GM21381 (cell line): ENCODE results near the gene PEX5L.
"Not testable (repeated sequence)": the region's sequence is repeated elsewhere in the genome, so short reads cannot be mapped to it uniquely, and the experiment has no call there.

Experiments used
- ATAC-seq: cut with Tn5 transposase; IDR thresholded peaks from one replicate; pipeline ENCODE4 v1.9.1; 2021; ENCODE audit warnings: mild to moderate bottlenecking, moderate library complexity; ENCODE audit not compliant: unreplicated experiment

Gene PEX5L

DNA sequence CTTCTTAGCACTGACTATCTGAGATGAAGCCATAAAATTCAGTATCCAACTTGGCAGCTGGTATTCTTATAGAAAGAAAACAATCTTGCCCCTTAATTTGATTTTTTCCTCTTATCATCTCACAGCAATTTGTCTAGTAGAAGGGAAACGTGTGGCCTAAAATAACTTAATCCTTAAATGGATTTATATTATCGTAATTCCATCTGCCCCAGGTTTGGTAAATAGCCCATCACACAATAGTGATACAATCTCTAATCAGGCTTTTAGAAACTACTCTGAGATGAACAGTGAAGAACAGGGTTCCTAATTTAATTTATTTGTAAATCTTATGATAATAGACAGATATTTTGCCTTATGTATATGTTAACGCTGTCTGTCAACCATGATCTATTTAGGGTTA, 24.8 kb downstream of the PEX5L start:
- ATAC-seq: no peak

- ATAC-seq: not testable (repeated sequence)
These were observed 28.4 kb downstream of the PEX5L start for GRCh38 chr3:180008318-180008717.

DNA sequence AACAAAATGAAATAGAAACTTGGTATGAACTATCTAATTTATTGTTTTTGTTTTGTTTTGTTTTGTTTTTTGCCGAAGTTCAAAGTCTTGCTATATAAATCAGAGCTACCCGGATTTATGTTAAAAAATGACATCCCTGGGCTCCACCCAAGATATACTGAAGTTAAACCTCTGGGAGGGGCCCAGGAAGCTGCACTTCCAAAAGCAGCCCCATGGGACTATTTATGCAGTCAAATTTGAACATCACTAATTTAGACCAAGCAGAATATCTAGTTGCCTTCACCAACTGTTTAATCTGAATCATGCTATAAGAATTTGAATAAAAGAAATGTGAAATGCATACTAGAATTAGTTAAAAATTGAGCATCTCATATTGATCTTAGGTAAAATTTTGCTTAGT, 32.2 kb downstream of the PEX5L start:
- ATAC-seq: no peak

GRCh38 chr3:180002006-180002405, 34.7 kb downstream of the PEX5L start:
- no peak for ATAC-seq

- no peak for ATAC-seq
These were observed 36.2 kb downstream of the PEX5L start for GRCh38 chr3:180000500-180000899.

GRCh38 chr3:179995406-179995805, 41.3 kb downstream of the PEX5L start:
- ATAC-seq: no peak

GRCh38 chr3:179991883-179992282, 44.9 kb downstream of the PEX5L start:
- ATAC-seq: no peak

DNA sequence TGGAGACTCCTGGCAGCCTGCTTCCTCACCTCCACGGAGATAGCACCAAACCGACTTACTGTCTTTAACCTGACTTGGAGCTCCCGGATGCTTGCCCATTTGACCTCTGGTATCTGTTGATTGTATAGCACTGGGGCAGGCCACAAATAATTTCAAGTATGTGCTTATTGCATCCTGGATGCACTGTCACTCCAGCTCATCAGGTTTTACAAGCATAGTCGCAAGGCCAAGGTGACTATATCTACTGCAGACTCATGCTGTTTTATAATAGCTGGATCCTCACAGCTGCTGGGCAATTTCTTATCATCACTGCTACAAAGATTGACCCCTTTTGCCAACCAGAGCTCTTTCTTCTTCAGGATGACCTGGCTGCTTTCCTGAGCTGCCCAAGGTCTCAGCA, 45.6 kb downstream of the PEX5L start:
- ATAC-seq: no peak

GRCh38 chr3:179981646-179982045, 55.1 kb downstream of the PEX5L start:
- ATAC-seq: no peak

DNA sequence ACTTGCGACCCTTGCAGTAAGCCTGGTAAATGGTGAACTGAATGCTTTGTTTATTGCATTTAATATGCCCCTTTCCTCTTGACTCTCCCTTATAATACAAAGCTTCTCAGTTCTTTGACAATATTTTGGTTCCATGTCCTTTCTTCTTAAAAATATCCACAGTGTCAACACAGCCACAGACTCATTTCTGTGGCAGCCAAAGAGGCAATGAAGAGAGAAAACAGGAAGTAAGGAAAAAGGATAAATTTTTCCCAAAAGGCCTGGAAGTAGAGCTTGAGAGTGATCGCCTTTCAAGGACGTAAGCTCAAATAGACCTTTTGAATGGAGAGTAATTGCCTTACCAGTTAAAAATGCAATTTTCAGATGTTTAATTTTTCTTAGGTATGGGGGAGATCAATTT, 59.4 kb downstream of the PEX5L start:
- ATAC-seq: no peak

DNA sequence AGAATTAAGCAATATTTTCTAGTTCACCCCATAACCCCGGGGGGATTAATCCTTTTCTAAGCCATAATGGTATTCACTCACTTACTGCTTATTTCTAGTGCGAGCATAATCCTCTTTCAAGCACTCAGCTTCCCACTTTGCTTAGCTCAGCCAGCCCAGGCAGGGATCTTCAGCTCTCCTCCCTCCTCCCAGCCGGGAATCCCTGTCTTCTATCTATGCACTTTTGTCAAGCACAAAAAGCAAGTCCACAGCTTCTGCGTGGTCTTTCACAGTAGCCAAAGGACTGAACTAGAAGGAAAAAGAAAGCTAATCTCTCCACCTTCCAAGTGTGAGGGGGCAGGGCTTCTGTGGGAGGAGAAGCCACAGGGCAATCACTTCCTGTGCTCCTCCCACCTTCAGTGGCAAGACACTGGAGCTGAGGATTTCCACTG, 62.8 kb downstream of the PEX5L start:
- peak; percentile 60 for ATAC-seq

DNA sequence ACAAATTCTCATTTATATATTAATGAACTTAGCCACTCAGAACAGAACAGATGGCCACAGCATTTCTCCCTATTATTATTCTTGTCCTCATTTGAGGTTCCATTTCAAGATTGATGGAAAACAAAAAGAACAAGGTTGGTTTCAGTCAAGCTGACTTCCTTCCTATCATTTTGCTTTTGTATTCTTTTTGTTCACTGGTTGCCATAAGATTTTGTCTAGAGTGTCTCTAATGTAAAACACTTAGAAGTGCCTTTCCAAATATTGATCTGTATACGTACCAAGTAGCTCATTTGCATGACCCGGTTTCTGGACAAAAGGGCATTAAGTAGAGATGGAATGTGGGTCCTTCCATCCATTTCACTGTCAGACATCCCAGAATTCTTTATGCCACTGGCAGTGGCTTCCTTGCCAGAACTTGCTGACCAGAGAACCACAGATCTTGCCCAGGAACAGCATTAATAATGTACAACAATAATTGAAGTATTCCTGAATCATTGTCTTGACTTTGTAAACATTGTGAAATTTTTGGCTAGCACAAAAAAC, 63.8 kb downstream of the PEX5L start:
- no peak for ATAC-seq

GRCh38 chr3:179971280-179971679, 65.5 kb downstream of the PEX5L start:
- no peak for ATAC-seq

DNA sequence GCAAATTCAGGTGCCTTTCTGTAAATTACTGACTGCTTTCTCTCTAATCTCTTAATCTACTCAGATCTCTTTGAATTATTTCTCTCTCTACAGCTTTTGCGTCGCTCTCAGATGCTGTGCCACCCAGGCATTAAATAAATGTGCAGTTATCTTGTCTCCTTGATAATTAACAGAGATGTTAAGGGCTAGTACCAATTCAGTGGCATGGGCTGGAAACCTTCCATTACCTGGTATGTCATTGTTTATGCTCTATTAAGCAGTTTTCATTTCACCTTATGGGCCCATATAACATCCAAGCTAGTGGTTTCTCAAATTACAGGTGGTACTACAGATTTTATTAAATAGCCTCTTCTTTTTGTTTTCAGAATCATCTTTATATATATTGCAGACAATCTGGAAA, 66.0 kb downstream of the PEX5L start:
- no peak for ATAC-seq

DNA sequence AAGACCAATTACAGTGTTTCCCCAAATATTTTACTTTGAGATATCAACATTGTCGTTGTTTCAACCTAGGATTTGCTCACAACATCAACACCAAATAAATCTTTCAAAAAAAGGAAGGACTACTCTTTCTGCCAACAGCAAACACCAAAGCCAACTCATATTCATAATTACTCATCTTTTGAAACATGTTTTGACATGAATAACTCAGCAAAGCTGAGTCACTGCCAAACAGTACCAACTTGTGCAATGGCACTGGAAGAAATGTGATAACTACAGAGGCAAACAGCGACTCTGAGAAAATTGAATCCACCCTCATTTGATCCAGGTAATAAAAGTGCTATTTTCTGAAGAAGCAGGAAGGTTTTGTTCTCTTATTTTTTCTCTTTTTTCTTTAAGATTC, 67.2 kb downstream of the PEX5L start:
- ATAC-seq: no peak

- ATAC-seq: peak; percentile 83
These were observed 69.1 kb downstream of the PEX5L start for GRCh38 chr3:179967622-179968021.

GRCh38 chr3:179964890-179965289, 71.8 kb downstream of the PEX5L start:
- ATAC-seq: no peak

DNA sequence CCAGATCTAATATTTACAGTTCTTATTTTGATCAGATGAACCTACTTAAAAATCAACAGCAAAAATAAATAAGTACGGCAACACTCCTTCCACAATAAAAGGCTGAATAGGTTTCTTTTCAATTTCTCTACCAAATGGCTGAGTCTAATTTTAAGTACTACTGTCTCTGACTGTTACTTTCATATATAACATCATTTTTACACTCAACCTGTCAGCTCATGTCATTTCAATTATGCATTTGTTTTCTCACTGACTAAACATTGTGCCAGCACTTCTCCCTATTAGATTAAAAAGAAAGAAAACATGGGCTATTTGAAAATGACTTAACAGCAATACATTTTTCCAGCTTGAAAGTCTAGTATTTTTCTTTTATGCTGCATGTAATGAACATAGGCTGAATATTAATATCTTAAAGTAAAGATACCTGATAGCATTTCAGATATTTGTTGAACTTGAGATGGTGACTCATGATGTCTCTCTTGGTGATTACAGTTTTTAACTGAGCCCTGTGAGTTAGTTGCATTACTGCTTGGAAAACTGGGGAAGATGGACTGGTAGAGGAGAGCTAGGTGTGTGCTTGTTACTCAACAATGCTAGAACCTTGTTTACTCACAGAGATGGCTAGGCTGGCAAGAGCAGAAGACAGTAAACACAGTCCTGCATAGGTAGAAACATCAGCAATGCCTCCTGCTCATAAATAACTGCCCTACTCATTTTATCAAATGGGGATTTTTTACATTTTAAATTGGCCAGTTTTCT, 73.9 kb downstream of the PEX5L start:
- no peak for ATAC-seq

DNA sequence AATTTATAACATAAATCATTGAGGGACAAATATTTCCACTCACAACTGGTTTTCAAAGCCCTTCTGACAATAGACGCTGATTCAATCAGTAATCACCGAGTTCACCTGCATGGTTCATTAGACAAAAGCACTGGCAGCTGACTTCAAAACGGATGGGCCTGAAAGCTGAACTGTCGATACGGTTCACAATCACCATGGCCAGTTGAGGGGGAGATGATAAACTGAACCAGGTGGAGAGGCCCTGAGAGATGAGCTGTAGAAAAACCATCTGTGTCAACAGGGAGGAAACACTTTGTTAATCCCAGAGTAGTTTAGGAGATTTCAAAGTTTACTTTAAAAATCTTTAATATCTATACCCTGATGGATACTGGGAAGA, 75.0 kb downstream of the PEX5L start:
- peak; percentile 59 for ATAC-seq

GRCh38 chr3:179961071-179961702, 75.5 kb downstream of the PEX5L start:
- peak; percentile 18 for ATAC-seq

- ATAC-seq: no peak
These were observed 78.0 kb downstream of the PEX5L start for GRCh38 chr3:179958759-179959158.

- ATAC-seq: no peak
These were observed 78.6 kb downstream of the PEX5L start for GRCh38 chr3:179958143-179958542.
